Trophoblast cell (in vitro differentiated cells and primary cell): ENCODE results near the gene FOXRED1.

Source experiments
- DNase-seq, 2 donors: peaks; one replicate each; pipeline ENCODE4 v3.0.0-alpha.2; 2016
- H2AFZ ChIP-seq: 2 replicates; pipeline ENCODE4 v1.6.1; 2013; ENCODE audit warnings: low read length, moderate library complexity, mild to moderate bottlenecking; ENCODE audit not compliant: insufficient read depth, poor library complexity
- H2AK5ac ChIP-seq: 2 replicates; pipeline ENCODE4 v1.6.1; 2013; ENCODE audit warnings: mild to moderate bottlenecking, low read length
- H2BK120ac ChIP-seq: 2 replicates; pipeline ENCODE4 v1.6.1; 2013; ENCODE audit warnings: low read length, mild to moderate bottlenecking, moderate library complexity; ENCODE audit not compliant: insufficient read depth, poor library complexity
- H2BK12ac ChIP-seq: 2 replicates; pipeline ENCODE4 v1.6.1; 2013; ENCODE audit warnings: mild to moderate bottlenecking, low read length, moderate library complexity
- H2BK5ac ChIP-seq: 2 replicates; pipeline ENCODE4 v1.6.1; 2013; ENCODE audit warnings: low read length, low read depth, moderate library complexity, mild to moderate bottlenecking; ENCODE audit not compliant: poor library complexity
- H3K14ac ChIP-seq: 2 replicates; pipeline ENCODE4 v1.6.1; 2013; ENCODE audit warnings: mild to moderate bottlenecking, low read length
- H3K18ac ChIP-seq: 2 replicates; pipeline ENCODE4 v1.6.1; 2013; ENCODE audit warnings: mild to moderate bottlenecking, low read length
- H3K23ac ChIP-seq: 2 replicates; pipeline ENCODE4 v1.6.1; 2013; ENCODE audit warnings: low read length
- H3K27ac ChIP-seq: 2 replicates; pipeline ENCODE4 v1.5.1; 2013; ENCODE audit warnings: low read depth, mild to moderate bottlenecking, inconsistent platforms, low read length, moderate library complexity
- H3K27me3 ChIP-seq: 2 replicates; pipeline ENCODE4 v1.6.1; 2013; ENCODE audit warnings: inconsistent platforms, mild to moderate bottlenecking, low read length, moderate library complexity; ENCODE audit not compliant: insufficient read depth
- H3K36me3 ChIP-seq, 2 experiments: 1 replicate in 1 of 2; 2 replicates in 1 of 2; pipeline ENCODE4 v1.6.1; 2013; ENCODE audit warnings: low read length in 2 of 2, mild to moderate bottlenecking in 2 of 2, moderate library complexity in 1 of 2; ENCODE audit not compliant: insufficient read depth in 2 of 2, control insufficient read depth in 1 of 2
- H3K4ac ChIP-seq: 2 replicates; pipeline ENCODE4 v1.6.1; 2013; ENCODE audit warnings: low read depth, mild to moderate bottlenecking, low read length, moderate library complexity
- H3K4me1 ChIP-seq, 2 experiments: 1 replicate in 1 of 2; 2 replicates in 1 of 2; pipeline ENCODE4 v1.6.1; 2013; ENCODE audit warnings: low read length in 2 of 2, mild to moderate bottlenecking in 2 of 2, moderate library complexity in 1 of 2; ENCODE audit not compliant: insufficient read depth in 2 of 2, control insufficient read depth in 1 of 2
- H3K4me2 ChIP-seq: 2 replicates; pipeline ENCODE4 v1.6.1; 2013; ENCODE audit warnings: inconsistent platforms, mild to moderate bottlenecking, low read length, moderate library complexity
- H3K4me3 ChIP-seq: 2 replicates; pipeline ENCODE4 v1.5.1; 2013; ENCODE audit warnings: mild to moderate bottlenecking, low read depth, low read length, inconsistent platforms
- H3K79me1 ChIP-seq: one replicate; pipeline ENCODE4 v1.6.1; 2013; ENCODE audit warnings: low read length
- H3K79me2 ChIP-seq: 2 replicates; pipeline ENCODE4 v1.6.1; 2013; ENCODE audit warnings: low read length, mild to moderate bottlenecking; ENCODE audit not compliant: control insufficient read depth, insufficient read depth, poor library complexity
- H3K9ac ChIP-seq: 2 replicates; pipeline ENCODE4 v1.6.1; 2013; ENCODE audit warnings: mild to moderate bottlenecking, low read length
- H3K9me3 ChIP-seq: 2 replicates; pipeline ENCODE4 v1.6.1; 2013; ENCODE audit warnings: low read depth, mild to moderate bottlenecking, control low read depth, inconsistent platforms, low read length; ENCODE audit not compliant: insufficient read depth
- H4K12ac ChIP-seq: 2 replicates; pipeline ENCODE4 v1.6.1; 2013; ENCODE audit warnings: low read depth, mild to moderate bottlenecking, low read length, moderate library complexity
- H4K8ac ChIP-seq: 2 replicates; pipeline ENCODE4 v1.6.1; 2013; ENCODE audit warnings: low read depth, mild to moderate bottlenecking, low read length, moderate library complexity
- H4K91ac ChIP-seq: one replicate; pipeline ENCODE4 v1.6.1; 2013; ENCODE audit warnings: low read depth, mild to moderate bottlenecking, low read length, moderate library complexity
- WGBS: extraction: QIAGEN DNeasy Blood & Tissue Kit; methylation state at CpG from one replicate; pipeline ENCODE4 v1.1.7; 2013; ENCODE audit warnings: missing lambda C conversion rate; ENCODE audit not compliant: insufficient read length, insufficient coverage; ENCODE audit errors: extremely low coverage; 5-methylcytosine and 5-hydroxymethylcytosine counted together

FOXRED1 gene

DNA sequence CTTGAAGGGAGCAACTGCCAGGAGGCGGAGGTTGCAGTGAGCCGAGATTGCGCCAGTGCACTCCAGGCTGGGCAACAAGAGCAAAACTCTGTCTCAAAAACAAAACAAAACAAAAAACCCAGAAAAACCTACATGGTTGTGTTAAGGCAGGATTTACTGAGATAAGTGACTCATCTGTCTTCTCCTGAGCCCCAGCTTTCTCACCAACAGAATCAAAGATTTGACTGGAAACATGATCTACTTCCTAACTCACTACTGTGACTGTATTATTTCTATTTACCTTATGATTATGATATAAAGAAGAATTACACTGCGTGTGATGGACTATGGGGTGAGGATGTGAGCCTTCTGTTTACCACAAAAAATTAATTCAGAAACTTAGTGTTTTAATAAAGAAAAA lies 35.6 kb upstream of the FOXRED1 start:
- no peak for DNase-seq
- no peak overlapping the region for H2AK5ac ChIP-seq
- no peak overlapping the region for H4K12ac ChIP-seq
- H4K8ac ChIP-seq: no peak overlapping the region
- no peaks in the 10 kb centered on the region for H3K9me3 ChIP-seq
- no peaks in the 10 kb centered on the region for H3K79me1 ChIP-seq
- no peak overlapping the region for H3K23ac ChIP-seq
- H3K79me2 ChIP-seq: no peaks in the 10 kb centered on the region
- H3K18ac ChIP-seq: no peak overlapping the region
- H3K9ac ChIP-seq: no peak overlapping the region
- no peaks in the 10 kb centered on the region for H3K27me3 ChIP-seq
- H2BK120ac ChIP-seq: no peak overlapping the region
- no peak overlapping the region for H3K4me2 ChIP-seq
- no peak overlapping the region for H2AFZ ChIP-seq
- H3K4me3 ChIP-seq: no peak overlapping the region
- H3K36me3 ChIP-seq: peaks cover 5% of the 10 kb centered on the region in 2 experiments
- H3K14ac ChIP-seq: no peak overlapping the region
- no peak overlapping the region for H3K4ac ChIP-seq
- WGBS: no CpG with 5 or more reads among the region's 4 CpGs
- no peak overlapping the region for H3K27ac ChIP-seq
- H2BK12ac ChIP-seq: no peak overlapping the region
- no peak overlapping the region for H2BK5ac ChIP-seq
- H3K4me1 ChIP-seq: no peaks in the 10 kb centered on the region
- no peak overlapping the region for H4K91ac ChIP-seq

DNA sequence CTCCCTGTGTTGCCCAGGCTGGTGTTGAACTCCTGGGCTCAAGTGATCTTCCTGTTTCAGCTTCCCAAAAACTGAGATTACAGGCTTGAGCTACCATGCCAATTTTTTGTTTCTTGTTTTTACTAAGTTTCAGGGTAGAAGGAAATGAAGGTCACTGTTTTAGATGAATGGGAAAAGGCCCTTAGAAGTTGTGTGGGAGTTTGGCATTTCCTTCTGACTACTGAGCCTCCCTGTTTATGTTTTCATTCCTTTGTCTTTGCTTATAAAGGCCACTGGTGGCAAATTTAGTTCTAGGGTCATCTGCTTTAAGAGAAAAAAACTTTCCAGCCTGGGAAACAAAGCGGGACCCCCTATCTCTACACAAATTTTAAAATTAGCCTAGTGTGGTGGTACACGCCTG lies 22.3 kb upstream of the FOXRED1 start:
- Histone ChIP-seq H2BK120ac (no peak overlapping the region), H3K27ac (no peak overlapping the region), H3K4me1 (no peaks in the 10 kb centered on the region), H4K12ac (no peak overlapping the region), H3K79me1 (no peaks in the 10 kb centered on the region), H2AK5ac (no peak overlapping the region), H3K23ac (no peak overlapping the region), H2BK5ac (no peak overlapping the region), H3K79me2 (no peaks in the 10 kb centered on the region), H3K9ac (no peak overlapping the region), H3K27me3 (no peaks in the 10 kb centered on the region), H4K8ac (no peak overlapping the region), H4K91ac (no peak overlapping the region), H3K14ac (no peak overlapping the region), H3K18ac (no peak overlapping the region), H2BK12ac (no peak overlapping the region), H3K4me3 (no peak overlapping the region), H3K4ac (no peak overlapping the region), H2AFZ (no peak overlapping the region), H3K36me3 (peaks cover 3 to 14% of the 10 kb centered on the region in 2 experiments), H3K9me3 (no peaks in the 10 kb centered on the region), H3K4me2 (no peak overlapping the region)
- no CpG with 5 or more reads among the region's 2 CpGs for WGBS
- DNase-seq: no peak

DNA sequence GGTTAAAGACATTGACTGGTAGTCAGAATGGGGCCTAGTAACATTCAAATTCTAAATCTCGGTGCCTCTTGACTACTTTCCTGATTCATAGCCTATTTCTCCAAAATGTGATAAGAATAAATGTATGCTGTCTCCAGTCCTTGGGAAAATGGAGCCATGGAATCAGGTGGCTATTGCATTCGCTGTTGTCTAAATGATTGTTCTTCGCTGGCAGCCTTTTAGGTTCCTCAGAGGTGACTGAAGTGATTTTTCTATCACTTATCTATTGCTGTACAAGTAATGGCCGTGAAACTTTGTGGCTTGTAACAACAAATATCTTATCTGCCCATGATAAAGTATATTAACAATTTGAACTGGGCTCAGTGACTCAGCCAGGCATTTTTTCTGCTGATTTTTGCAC lies 15.7 kb upstream of the FOXRED1 start:
- Histone ChIP-seq H3K4me1 (no peaks in the 10 kb centered on the region), H3K27ac (no peak overlapping the region), H3K4me2 (no peak overlapping the region), H2AFZ (no peak overlapping the region), H4K91ac (no peak overlapping the region), H3K27me3 (no peaks in the 10 kb centered on the region), H3K9ac (no peak overlapping the region), H3K18ac (no peak overlapping the region), H3K14ac (no peak overlapping the region), H4K8ac (no peak overlapping the region), H2BK120ac (no peak overlapping the region), H3K4me3 (no peak overlapping the region), H3K36me3 (peaks cover 8 to 23% of the 10 kb centered on the region in 2 experiments), H3K23ac (no peak overlapping the region), H2BK5ac (no peak overlapping the region), H3K4ac (no peak overlapping the region), H3K79me1 (no peaks in the 10 kb centered on the region), H3K79me2 (no peaks in the 10 kb centered on the region), H3K9me3 (no peaks in the 10 kb centered on the region), H4K12ac (no peak overlapping the region), H2BK12ac (no peak overlapping the region), H2AK5ac (no peak overlapping the region)
- peak in 1 of 2 donors; percentile 52 for DNase-seq
- WGBS: no CpG with 5 or more reads among the region's 4 CpGs

DNA sequence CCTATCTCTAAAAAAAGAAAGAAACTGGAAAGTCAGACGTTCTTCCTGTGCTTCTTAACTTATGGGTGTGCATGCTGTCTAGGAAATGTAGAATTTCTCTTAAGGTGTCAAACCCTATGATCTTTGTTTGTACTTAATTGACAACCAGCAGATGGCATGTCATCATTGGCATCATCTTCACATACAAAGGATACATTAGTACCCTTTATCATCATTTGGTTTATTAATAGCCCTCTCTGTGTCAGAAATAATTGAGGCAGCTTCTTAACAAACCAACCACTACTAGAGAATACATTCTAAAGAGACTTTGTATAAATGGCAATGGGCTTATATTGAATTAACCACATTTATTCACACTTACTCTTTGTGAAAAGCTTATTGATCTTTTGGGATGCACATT lies 14.1 kb upstream of the FOXRED1 start:
- no peak overlapping the region for H3K4ac ChIP-seq
- no peak overlapping the region for H4K91ac ChIP-seq
- no peak overlapping the region for H3K4me3 ChIP-seq
- no peaks in the 10 kb centered on the region for H3K4me1 ChIP-seq
- no peaks in the 10 kb centered on the region for H3K9me3 ChIP-seq
- H3K23ac ChIP-seq: no peak overlapping the region
- H3K18ac ChIP-seq: no peak overlapping the region
- H4K12ac ChIP-seq: no peak overlapping the region
- H2BK5ac ChIP-seq: no peak overlapping the region
- no peaks in the 10 kb centered on the region for H3K79me2 ChIP-seq
- H3K27ac ChIP-seq: no peak overlapping the region
- H3K79me1 ChIP-seq: no peaks in the 10 kb centered on the region
- no peak overlapping the region for H2AFZ ChIP-seq
- no CpG with 5 or more reads among the region's 1 CpG for WGBS
- no peaks in the 10 kb centered on the region for H3K27me3 ChIP-seq
- no peak overlapping the region for H3K14ac ChIP-seq
- H2BK120ac ChIP-seq: no peak overlapping the region
- DNase-seq: no peak
- no peak overlapping the region for H3K4me2 ChIP-seq
- H3K36me3 ChIP-seq: peaks cover 8 to 23% of the 10 kb centered on the region in 2 experiments
- H2AK5ac ChIP-seq: no peak overlapping the region
- H4K8ac ChIP-seq: no peak overlapping the region
- no peak overlapping the region for H2BK12ac ChIP-seq
- H3K9ac ChIP-seq: no peak overlapping the region
